Measurements from ENCODE around the gene TP53AIP1. TPM values are rescaled to one million over a fixed set of nuclear protein-coding genes. Genes with fewer than 3 reads are reported as not detected.

TP53AIP1 gene
- total and polyA plus RNA-seq, 7 experiments from 2014 or later, result not detected

DNA sequence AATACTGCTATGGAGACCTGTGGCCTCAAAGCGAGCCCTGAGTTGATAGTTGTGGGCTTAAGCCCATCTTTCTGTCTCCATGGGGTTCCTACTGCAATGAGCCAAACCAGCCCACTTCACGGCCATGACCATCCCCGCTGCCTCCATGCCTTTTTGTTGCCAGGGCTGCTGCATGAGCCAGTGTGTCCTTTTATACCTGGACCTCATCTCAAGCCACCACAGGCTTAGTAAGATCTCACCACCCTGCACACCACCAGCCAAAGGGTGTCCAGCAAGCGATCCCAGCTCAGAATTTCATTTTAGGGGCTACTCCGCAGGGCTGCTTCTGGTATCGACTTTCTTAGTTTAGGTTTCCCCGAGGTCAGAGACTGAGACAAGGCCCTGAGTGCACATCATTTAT lies 8.3 kb downstream of the TP53AIP1 start:
- no peaks in the 10 kb centered on the region for H3K4me1 ChIP-seq (ENCODE audit: control insufficient read depth in 2 of 2, insufficient read depth in 2 of 2, low read length in 2 of 2)
- H3K36me3 ChIP-seq (ENCODE audit: control insufficient read depth in 2 of 3, insufficient read depth in 3 of 3, low read length in 3 of 3), result no peaks in the 10 kb centered on the region
- H3K36me3 Mint-ChIP-seq, result no peaks in the 10 kb centered on the region
- H3K27ac Mint-ChIP-seq, result no peak overlapping the region
- ChIA-PET CTCF (no interaction called here), POLR2A (no interaction called here)
- no peak overlapping the region for H3K4me3 Mint-ChIP-seq
- ATAC-seq, result no peak
- DNase-seq, result no peak
- peaks cover 0 to 3% (median 0%) of the 10 kb centered on the region in 11 donors for H3K9me3 Mint-ChIP-seq
- no peaks in the 10 kb centered on the region for H3K9me3 ChIP-seq (ENCODE audit: control insufficient read depth in 2 of 3, low read length in 3 of 3)
- H3K4me1 Mint-ChIP-seq, result peaks cover 0 to 3% (median 0%) of the 10 kb centered on the region in 7 donors
- no peaks in the 10 kb centered on the region for H3K27me3 Mint-ChIP-seq
- intact Hi-C loops (cut with micrococcal nuclease), result no loop called here
- no peak overlapping the region for H3K27ac ChIP-seq (ENCODE audit: low read depth, low read length)
- H3K27me3 ChIP-seq (ENCODE audit: control insufficient read depth in 2 of 2, insufficient read depth in 2 of 2, low read length in 2 of 2), result no peaks in the 10 kb centered on the region
- no peak overlapping the region for H3K4me3 ChIP-seq (ENCODE audit: low read length)

DNA sequence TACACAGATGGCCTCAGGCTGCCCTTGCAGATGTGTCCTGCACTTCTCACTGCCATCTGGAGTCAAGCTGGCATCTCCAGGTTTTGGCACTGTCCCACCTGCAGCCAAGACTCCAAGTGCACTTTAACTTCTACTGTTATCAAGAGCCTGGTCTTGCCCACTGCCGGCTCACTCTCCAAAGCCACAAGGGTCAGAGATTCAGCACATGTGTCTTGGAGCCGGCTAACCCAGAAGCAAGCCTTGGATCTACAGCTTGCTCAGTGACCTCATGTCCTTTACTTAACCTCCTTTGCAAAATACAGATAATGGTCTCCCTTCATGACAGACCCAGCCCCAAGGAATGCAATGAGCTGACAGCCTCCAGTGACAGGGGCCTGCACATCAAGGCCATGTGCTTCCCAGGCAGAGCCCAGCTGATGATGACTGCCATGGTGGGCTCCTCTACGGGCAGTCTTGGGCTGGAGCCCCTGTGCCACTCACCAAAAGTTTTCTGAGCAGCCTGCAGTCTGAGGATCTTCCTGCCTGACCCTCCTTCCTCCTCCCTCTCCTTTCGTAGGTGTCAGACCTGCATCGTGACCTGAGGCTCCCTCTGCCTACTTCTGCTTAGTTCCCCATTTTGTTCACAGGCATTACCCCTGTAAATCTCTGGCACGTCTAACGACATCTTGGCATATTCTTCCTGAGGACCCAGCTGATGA lies 9.0 kb downstream of the TP53AIP1 start:
- Mint-ChIP-seq H3K27me3 (no peaks in the 10 kb centered on the region), H3K4me3 (no peak overlapping the region), H3K9me3 (peaks cover 0 to 3% (median 0%) of the 10 kb centered on the region in 11 donors), H3K36me3 (no peaks in the 10 kb centered on the region), H3K27ac (peak overlapping the region in 1 of 9 donors; percentile 41), H3K4me1 (peaks cover 1 to 6% (median 2%) of the 10 kb centered on the region in 7 donors)
- DNase-seq, result no peak
- no peaks in the 10 kb centered on the region for H3K9me3 ChIP-seq (ENCODE audit: control insufficient read depth in 2 of 3, low read length in 3 of 3)
- no peak overlapping the region for H3K27ac ChIP-seq (ENCODE audit: low read depth, low read length)
- H3K36me3 ChIP-seq (ENCODE audit: control insufficient read depth in 2 of 3, insufficient read depth in 3 of 3, low read length in 3 of 3), result no peaks in the 10 kb centered on the region
- no peaks in the 10 kb centered on the region for H3K4me1 ChIP-seq (ENCODE audit: control insufficient read depth in 2 of 2, insufficient read depth in 2 of 2, low read length in 2 of 2)
- intact Hi-C loops (cut with micrococcal nuclease), result no loop called here
- ChIA-PET POLR2A (no interaction called here), CTCF (no interaction called here)
- no peaks in the 10 kb centered on the region for H3K27me3 ChIP-seq (ENCODE audit: control insufficient read depth in 2 of 2, insufficient read depth in 2 of 2, low read length in 2 of 2)
- no peak overlapping the region for H3K4me3 ChIP-seq (ENCODE audit: low read length)
- ATAC-seq, result no peak

DNA sequence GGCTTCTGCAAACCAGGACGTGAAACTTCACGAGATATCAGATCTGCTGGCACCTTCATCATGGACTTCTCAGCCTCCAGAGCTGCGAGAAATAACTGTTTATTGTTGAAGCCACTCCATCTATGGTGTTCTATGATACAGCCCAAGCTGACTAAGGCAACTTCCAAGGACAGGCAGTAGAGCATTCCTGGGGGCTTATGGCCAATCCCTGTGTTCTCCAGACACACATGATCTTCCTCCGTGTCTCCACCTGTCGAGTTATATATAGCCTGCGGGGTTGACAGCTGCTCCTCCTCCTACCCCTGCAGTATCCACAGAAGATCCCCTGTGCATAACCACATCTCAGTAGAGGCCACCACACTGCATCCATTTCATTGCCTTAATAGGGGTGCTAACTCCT lies 11.0 kb downstream of the TP53AIP1 start:
- Histone ChIP-seq H3K4me1 (ENCODE audit: control insufficient read depth in 2 of 2, insufficient read depth in 2 of 2, low read length in 2 of 2) (peaks cover 0 to 2% of the 10 kb centered on the region in 2 donors), H3K27me3 (ENCODE audit: control insufficient read depth in 2 of 2, insufficient read depth in 2 of 2, low read length in 2 of 2) (no peaks in the 10 kb centered on the region), H3K36me3 (ENCODE audit: control insufficient read depth in 2 of 3, insufficient read depth in 3 of 3, low read length in 3 of 3) (no peaks in the 10 kb centered on the region), H3K9me3 (ENCODE audit: control insufficient read depth in 2 of 3, low read length in 3 of 3) (no peaks in the 10 kb centered on the region), H3K27ac (ENCODE audit: low read depth, low read length) (no peak overlapping the region), H3K4me3 (ENCODE audit: low read length) (no peak overlapping the region)
- Mint-ChIP-seq H3K4me1 (peaks cover 10 to 14% (median 11%) of the 10 kb centered on the region in 7 donors), H3K4me3 (no peak overlapping the region), H3K36me3 (no peaks in the 10 kb centered on the region), H3K27ac (no peak overlapping the region), H3K9me3 (peaks cover 0 to 3% (median 0%) of the 10 kb centered on the region in 11 donors), H3K27me3 (no peaks in the 10 kb centered on the region)
- POLR2A ChIA-PET, result no interaction called here
- CTCF ChIA-PET, result no interaction called here
- ATAC-seq (no peak), DNase-seq (no peak)
- intact Hi-C loops (cut with micrococcal nuclease), result no loop called here

DNA sequence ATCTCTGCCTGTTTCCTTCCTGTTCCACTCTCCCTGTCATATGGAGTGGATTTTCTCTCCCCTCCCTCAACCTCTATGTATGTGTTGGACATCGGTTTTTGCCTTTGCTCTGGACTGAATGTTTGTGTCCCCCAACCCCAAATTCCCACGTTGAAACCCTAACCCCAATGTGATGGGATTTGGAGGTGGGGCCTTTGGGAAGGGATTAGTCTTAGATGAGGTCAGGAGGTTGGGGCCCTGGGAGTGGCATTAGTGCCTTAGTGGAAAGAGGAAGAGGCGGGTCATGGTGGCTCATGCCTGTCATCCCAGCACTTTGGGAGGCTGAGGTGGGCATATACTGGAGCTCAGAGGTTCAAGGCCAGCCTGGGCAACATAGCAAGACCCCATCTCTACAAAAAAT lies 11.6 kb downstream of the TP53AIP1 start:
- peaks cover 0 to 2% of the 10 kb centered on the region in 2 donors for H3K4me1 ChIP-seq (ENCODE audit: control insufficient read depth in 2 of 2, insufficient read depth in 2 of 2, low read length in 2 of 2)
- no peak overlapping the region for H3K4me3 ChIP-seq (ENCODE audit: low read length)
- POLR2A ChIA-PET, result no interaction called here
- CTCF ChIA-PET, result no interaction called here
- Mint-ChIP-seq H3K27me3 (peaks cover 0 to 3% (median 0%) of the 10 kb centered on the region in 5 donors), H3K4me1 (peaks cover 10 to 14% (median 11%) of the 10 kb centered on the region in 7 donors), H3K36me3 (no peaks in the 10 kb centered on the region), H3K9me3 (peaks cover 0 to 3% (median 0%) of the 10 kb centered on the region in 11 donors), H3K4me3 (no peak overlapping the region), H3K27ac (no peak overlapping the region)
- H3K27ac ChIP-seq (ENCODE audit: low read depth, low read length), result no peak overlapping the region
- no peaks in the 10 kb centered on the region for H3K9me3 ChIP-seq (ENCODE audit: control insufficient read depth in 2 of 3, low read length in 3 of 3)
- no peak for ATAC-seq
- intact Hi-C loops (cut with micrococcal nuclease), result no loop called here
- no peaks in the 10 kb centered on the region for H3K36me3 ChIP-seq (ENCODE audit: control insufficient read depth in 2 of 3, insufficient read depth in 3 of 3, low read length in 3 of 3)
- H3K27me3 ChIP-seq (ENCODE audit: control insufficient read depth in 2 of 2, insufficient read depth in 2 of 2, low read length in 2 of 2), result no peaks in the 10 kb centered on the region
- DNase-seq, result no peak

DNA sequence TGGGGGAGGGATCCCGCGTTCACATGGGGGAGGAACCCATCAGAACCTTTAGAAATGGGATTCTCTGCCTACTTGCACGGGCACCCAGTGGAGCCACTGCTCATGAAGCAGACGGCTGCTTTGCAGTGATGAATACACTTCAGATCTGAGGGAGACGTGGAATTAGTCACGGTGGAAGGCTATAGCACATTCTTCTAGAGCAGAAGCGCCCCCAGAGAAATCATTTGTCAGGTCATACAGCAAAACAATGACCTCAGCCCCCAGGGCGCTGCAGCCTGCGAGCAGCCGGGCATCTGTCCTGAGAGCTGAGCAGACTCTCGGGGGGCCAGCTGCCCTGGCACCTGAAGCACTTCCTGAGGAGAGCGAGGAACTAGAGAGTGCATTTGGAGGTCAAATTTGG lies 12.7 kb downstream of the TP53AIP1 start:
- no peaks in the 10 kb centered on the region for H3K36me3 Mint-ChIP-seq
- peaks cover 0 to 3% (median 0%) of the 10 kb centered on the region in 11 donors for H3K9me3 Mint-ChIP-seq
- peaks cover 10 to 14% (median 11%) of the 10 kb centered on the region in 7 donors for H3K4me1 Mint-ChIP-seq
- ChIA-PET POLR2A (no interaction called here), CTCF (no interaction called here)
- no peak overlapping the region for H3K4me3 Mint-ChIP-seq
- no peak overlapping the region for H3K27ac ChIP-seq (ENCODE audit: low read depth, low read length)
- intact Hi-C loops (cut with micrococcal nuclease), result no loop called here
- peaks cover 0 to 7% (median 0%) of the 10 kb centered on the region in 5 donors for H3K27me3 Mint-ChIP-seq
- peaks cover 0 to 2% of the 10 kb centered on the region in 2 donors for H3K4me1 ChIP-seq (ENCODE audit: control insufficient read depth in 2 of 2, insufficient read depth in 2 of 2, low read length in 2 of 2)
- H3K9me3 ChIP-seq (ENCODE audit: control insufficient read depth in 2 of 3, low read length in 3 of 3), result no peaks in the 10 kb centered on the region
- ATAC-seq (no peak), DNase-seq (no peak)
- H3K36me3 ChIP-seq (ENCODE audit: control insufficient read depth in 2 of 3, insufficient read depth in 3 of 3, low read length in 3 of 3), result no peaks in the 10 kb centered on the region
- H3K27ac Mint-ChIP-seq, result no peak overlapping the region
- H3K4me3 ChIP-seq (ENCODE audit: low read length), result no peak overlapping the region
- H3K27me3 ChIP-seq (ENCODE audit: control insufficient read depth in 2 of 2, insufficient read depth in 2 of 2, low read length in 2 of 2), result no peaks in the 10 kb centered on the region

DNA sequence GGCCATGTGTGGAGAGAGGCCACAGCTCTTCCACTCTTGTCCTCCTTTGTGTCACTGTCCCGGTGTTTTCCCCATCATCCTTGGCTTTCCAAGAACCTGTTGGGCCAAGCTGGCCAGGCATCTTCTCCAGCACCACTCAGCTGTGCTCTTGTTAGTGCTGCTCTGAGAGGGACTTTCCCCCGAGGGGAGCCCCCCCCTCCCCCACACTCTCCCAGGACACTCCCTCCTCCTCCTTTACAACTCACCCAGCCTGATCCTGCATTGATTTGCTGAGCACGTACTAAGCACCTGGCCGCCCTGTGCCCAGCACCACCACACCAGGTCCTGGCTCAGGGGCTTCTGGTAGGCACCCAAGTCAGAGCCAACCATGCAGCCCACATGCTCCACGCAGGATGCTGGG lies 13.2 kb downstream of the TP53AIP1 start:
- H3K4me1 ChIP-seq (ENCODE audit: control insufficient read depth in 2 of 2, insufficient read depth in 2 of 2, low read length in 2 of 2), result peaks cover 0 to 2% of the 10 kb centered on the region in 2 donors
- no peak overlapping the region for H3K4me3 Mint-ChIP-seq
- H3K9me3 ChIP-seq (ENCODE audit: control insufficient read depth in 2 of 3, low read length in 3 of 3), result no peaks in the 10 kb centered on the region
- intact Hi-C loops (cut with micrococcal nuclease), result no loop called here
- no peak overlapping the region for H3K4me3 ChIP-seq (ENCODE audit: low read length)
- no peaks in the 10 kb centered on the region for H3K36me3 ChIP-seq (ENCODE audit: control insufficient read depth in 2 of 3, insufficient read depth in 3 of 3, low read length in 3 of 3)
- no peak for DNase-seq
- no peak for ATAC-seq
- H3K27ac Mint-ChIP-seq, result no peak overlapping the region
- H3K27me3 ChIP-seq (ENCODE audit: control insufficient read depth in 2 of 2, insufficient read depth in 2 of 2, low read length in 2 of 2), result no peaks in the 10 kb centered on the region
- H3K27ac ChIP-seq (ENCODE audit: low read depth, low read length), result no peak overlapping the region
- ChIA-PET POLR2A (no interaction called here), CTCF (no interaction called here)
- no peaks in the 10 kb centered on the region for H3K36me3 Mint-ChIP-seq
- peaks cover 0 to 7% (median 0%) of the 10 kb centered on the region in 5 donors for H3K27me3 Mint-ChIP-seq
- H3K4me1 Mint-ChIP-seq, result peaks cover 10 to 14% (median 11%) of the 10 kb centered on the region in 7 donors
- H3K9me3 Mint-ChIP-seq, result peaks cover 0 to 3% (median 0%) of the 10 kb centered on the region in 11 donors

DNA sequence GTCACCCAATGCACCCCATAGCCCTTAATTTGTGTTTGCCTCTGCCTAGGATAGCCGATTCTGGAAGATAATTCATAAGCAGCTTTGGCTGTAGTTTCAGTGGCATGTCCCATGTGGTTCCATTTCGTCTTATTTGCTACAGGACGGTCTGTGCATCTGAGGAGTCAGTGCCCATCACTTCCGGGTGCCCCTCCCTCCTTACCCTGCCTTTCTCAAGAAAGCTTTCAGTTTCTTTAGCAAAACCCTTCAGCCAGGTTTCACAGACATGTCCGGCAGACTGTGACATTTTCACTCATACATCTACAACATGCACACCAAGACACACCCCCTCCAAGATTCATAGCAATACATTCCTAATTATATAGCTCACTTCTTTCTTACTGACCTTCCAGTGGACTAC lies 14.3 kb downstream of the TP53AIP1 start:
- ATAC-seq (peak; percentile 52), DNase-seq (peak in 1 of 9 donors; percentile 16)
- Histone ChIP-seq H3K4me3 (ENCODE audit: low read length) (peak overlapping the region; percentile 24), H3K9me3 (ENCODE audit: control insufficient read depth in 2 of 3, low read length in 3 of 3) (no peaks in the 10 kb centered on the region), H3K4me1 (ENCODE audit: control insufficient read depth in 2 of 2, insufficient read depth in 2 of 2, low read length in 2 of 2) (peaks cover 0 to 2% of the 10 kb centered on the region in 2 donors), H3K27ac (ENCODE audit: low read depth, low read length) (no peak overlapping the region), H3K27me3 (ENCODE audit: control insufficient read depth in 2 of 2, insufficient read depth in 2 of 2, low read length in 2 of 2) (no peaks in the 10 kb centered on the region), H3K36me3 (ENCODE audit: control insufficient read depth in 2 of 3, insufficient read depth in 3 of 3, low read length in 3 of 3) (no peaks in the 10 kb centered on the region)
- intact Hi-C loops (cut with micrococcal nuclease), result no loop called here
- ChIA-PET CTCF (interaction anchor here (0.9 kb wide), 1 partner anchor 24 kb away, joined by 3 read pairs; no protein-coding TSS in a partner anchor), POLR2A (interaction anchor here (0.5 kb wide), 1 partner anchor 790 kb away, joined by 6 read pairs; no protein-coding TSS in a partner anchor)
- peak overlapping the region; percentile 11 to 56 (median 26) for H3K4me3 Mint-ChIP-seq
- no peaks in the 10 kb centered on the region for H3K9me3 Mint-ChIP-seq
- H3K4me1 Mint-ChIP-seq, result peaks cover 10 to 14% (median 11%) of the 10 kb centered on the region in 7 donors
- peaks cover 0 to 7% (median 0%) of the 10 kb centered on the region in 5 donors for H3K27me3 Mint-ChIP-seq
- H3K27ac Mint-ChIP-seq, result peak overlapping the region in 2 of 9 donors; percentile 1 to 34
- no peaks in the 10 kb centered on the region for H3K36me3 Mint-ChIP-seq

All from naive thymus-derived CD4-positive, alpha-beta T cell (primary cell).